Measurements from ENCODE around the gene RIOK3.

The RIOK3 gene

GRCh38 chr18:23437357-23438045 is 15.6 kb upstream of the RIOK3 start:
- DNase-seq (ENCODE audit: insufficient read length, low spot score): peak; percentile 73
- TF ChIP-seq, protein P1, sequence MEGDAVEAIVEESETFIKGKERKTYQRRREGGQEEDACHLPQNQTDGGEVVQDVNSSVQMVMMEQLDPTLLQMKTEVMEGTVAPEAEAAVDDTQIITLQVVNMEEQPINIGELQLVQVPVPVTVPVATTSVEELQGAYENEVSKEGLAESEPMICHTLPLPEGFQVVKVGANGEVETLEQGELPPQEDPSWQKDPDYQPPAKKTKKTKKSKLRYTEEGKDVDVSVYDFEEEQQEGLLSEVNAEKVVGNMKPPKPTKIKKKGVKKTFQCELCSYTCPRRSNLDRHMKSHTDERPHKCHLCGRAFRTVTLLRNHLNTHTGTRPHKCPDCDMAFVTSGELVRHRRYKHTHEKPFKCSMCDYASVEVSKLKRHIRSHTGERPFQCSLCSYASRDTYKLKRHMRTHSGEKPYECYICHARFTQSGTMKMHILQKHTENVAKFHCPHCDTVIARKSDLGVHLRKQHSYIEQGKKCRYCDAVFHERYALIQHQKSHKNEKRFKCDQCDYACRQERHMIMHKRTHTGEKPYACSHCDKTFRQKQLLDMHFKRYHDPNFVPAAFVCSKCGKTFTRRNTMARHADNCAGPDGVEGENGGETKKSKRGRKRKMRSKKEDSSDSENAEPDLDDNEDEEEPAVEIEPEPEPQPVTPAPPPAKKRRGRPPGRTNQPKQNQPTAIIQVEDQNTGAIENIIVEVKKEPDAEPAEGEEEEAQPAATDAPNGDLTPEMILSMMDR (IDR thresholded peaks at IDR 0.05; ENCODE audit: insufficient read depth, missing control alignments): no peak
- no peak for FAIRE-seq

DNA sequence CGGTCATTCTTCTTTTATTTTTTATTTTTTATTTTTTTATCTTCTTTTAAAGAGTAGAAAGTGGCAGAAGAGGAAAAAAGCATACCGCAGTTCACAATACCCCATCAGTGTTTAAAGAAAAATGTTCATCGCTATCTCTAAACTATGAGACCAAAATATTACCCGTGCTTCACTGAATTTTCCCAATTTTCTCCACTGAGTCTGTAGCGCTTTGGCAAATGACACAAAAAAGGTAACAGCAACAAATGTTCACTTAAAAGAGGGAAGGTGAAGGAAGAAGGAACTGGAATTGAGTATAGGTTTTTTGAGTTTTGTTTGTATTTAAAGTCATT is 15.1 kb upstream of the RIOK3 start:
- TF ChIP-seq, protein P1 (IDR thresholded peaks at IDR 0.05; ENCODE audit: insufficient read depth, missing control alignments): no peak
- DNase-seq (ENCODE audit: insufficient read length, low spot score): no peak
- no peak for FAIRE-seq

DNA sequence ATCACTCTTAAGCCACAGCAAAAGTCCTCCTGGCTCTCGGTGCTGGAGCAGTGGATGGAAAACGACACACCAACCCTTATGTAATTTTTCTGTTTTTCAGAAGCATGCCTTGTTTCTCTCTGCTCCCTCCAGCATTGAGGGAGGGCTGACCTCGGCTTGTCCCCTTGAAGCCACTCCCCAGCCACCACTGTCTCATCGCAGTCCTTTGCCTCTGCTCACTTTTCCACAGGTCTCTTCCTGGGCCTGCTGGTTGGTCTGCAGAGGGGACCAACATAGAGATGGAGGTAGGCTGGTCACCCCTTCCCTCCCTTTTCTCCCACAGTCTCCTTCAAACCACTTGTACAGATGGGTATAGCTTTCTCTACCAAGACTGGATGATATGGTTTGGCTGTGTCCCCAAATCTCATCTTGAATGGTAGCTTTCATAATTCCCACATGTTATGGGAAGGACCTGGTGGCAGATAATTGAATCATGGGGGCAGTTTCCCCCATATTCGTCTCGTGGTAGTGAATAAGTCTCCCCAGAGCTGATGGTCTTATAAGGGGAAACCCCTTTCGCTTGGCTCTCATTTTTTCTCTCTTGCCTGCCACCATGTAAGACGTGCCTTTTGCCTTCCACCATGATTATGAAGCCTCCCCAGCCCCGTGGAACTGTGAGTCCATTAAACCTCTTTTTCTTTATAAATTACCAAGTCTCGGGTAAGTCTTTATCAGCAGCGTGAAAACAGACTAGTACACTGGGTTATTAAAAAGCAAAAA is 14.3 kb upstream of the RIOK3 start:
- TF ChIP-seq, protein P1 (IDR thresholded peaks at IDR 0.05; ENCODE audit: insufficient read depth, missing control alignments): no peak
- DNase-seq (ENCODE audit: insufficient read length, low spot score) (no peak), FAIRE-seq (no peak)

GRCh38 chr18:23440131-23440530 is 13.0 kb upstream of the RIOK3 start:
- DNase-seq (ENCODE audit: insufficient read length, low spot score) (no peak), FAIRE-seq (no peak)
- TF ChIP-seq, protein P1 (IDR thresholded peaks at IDR 0.05; ENCODE audit: insufficient read depth, missing control alignments): no peak

DNA sequence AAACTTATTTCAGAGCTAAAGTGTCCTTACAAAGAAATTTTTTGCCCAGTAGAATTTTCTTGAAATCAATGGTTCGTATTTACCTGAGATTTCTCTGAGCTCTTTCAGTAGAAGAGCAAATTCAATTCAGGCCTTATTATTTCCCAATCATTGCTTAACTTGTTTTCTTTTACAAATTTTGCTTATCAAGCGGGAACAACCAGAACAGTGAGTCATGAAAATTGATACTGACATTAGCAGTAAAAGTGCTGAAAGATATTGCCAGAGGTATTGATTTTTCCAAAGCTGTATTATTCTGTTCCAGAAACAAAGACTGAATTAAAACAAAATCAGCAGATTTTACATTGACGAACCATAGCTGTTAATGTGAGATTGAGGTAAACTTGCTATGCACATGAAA is 10.1 kb upstream of the RIOK3 start:
- FAIRE-seq (no peak), DNase-seq (ENCODE audit: insufficient read length, low spot score) (no peak)
- TF ChIP-seq, protein P1 (IDR thresholded peaks at IDR 0.05; ENCODE audit: insufficient read depth, missing control alignments): no peak

GRCh38 chr18:23448291-23448690 is 4.8 kb upstream of the RIOK3 start:
- DNase-seq (ENCODE audit: insufficient read length, low spot score) (no peak), FAIRE-seq (no peak)
- TF ChIP-seq, protein P1 (IDR thresholded peaks at IDR 0.05; ENCODE audit: insufficient read depth, missing control alignments): no peak

DNA sequence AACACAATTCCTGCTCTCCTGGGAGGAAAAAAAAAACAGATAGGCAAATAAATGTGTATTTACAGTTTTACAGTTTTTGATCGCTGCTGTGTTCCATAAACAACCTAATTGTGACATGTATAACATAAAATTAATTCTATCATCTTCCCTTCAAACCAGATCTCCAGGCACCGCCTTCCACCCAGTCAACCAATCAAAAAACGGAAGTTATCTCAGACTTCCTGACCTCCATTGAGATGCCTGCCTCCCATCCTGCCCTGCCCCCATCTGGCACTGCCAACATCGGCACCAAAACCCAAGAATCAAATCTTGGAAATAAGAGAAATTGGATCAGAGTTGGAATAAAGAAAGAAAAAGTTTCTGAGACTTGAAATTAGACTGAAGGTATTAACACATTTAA is 3.1 kb upstream of the RIOK3 start:
- FAIRE-seq: no peak
- DNase-seq (ENCODE audit: insufficient read length, low spot score): no peak
- TF ChIP-seq, protein P1 (IDR thresholded peaks at IDR 0.05; ENCODE audit: insufficient read depth, missing control alignments): no peak

Data from D721Med (cell line).